Measurements from ENCODE around the gene DTX3. TPM values are rescaled to one million over a fixed set of nuclear protein-coding genes. Genes with fewer than 3 reads are reported as not detected.

Gene DTX3
- total RNA-seq, 1 experiment from 2014 or later, result 11.9 TPM

- Histone ChIP-seq H3K36me3 (ENCODE audit: low read depth, low read length) (peaks cover 10% of the 10 kb centered on the region; the same call in 1 of the 2 replicates), H3K9ac (ENCODE audit: low read length) (peak overlapping the region; percentile 82), H3K4me2 (ENCODE audit: low read length) (peak overlapping the region; percentile 94), H3K4me3 (ENCODE audit: low read length) (peak overlapping the region; percentile 98), H4K20me1 (ENCODE audit: low read length) (peaks cover 10% of the 10 kb centered on the region; the same call in 1 of the 2 replicates), H3K27me3 (ENCODE audit: low read length) (no peaks in the 10 kb centered on the region), H3F3A (ENCODE audit: low read length, unreplicated experiment) (no peaks in the 10 kb centered on the region), H3K4me1 (ENCODE audit: insufficient read depth, low read length) (peaks cover 21% of the 10 kb centered on the region), H3K79me2 (ENCODE audit: low read length) (peaks cover 33% of the 10 kb centered on the region), H2AFZ (ENCODE audit: low read length) (peak overlapping the region; percentile 88), H3K9me3 (ENCODE audit: low read length) (no peaks in the 10 kb centered on the region), H3K27ac (ENCODE audit: low read length) (no peak overlapping the region), H3K9me2 (replicated peaks; ENCODE audit: low read length) (no peaks in the 10 kb centered on the region)
- POLR2A ChIA-PET (ENCODE audit: unreplicated experiment), result no interaction called here
- no TSS peak for BruUV-seq (replicated peaks)
- DNase-seq (no peak), ATAC-seq (no peak)
- CTCF ChIA-PET, result interaction anchor here (0.6 kb wide), 1 partner anchor 12 kb away, joined by 5 read pairs; no protein-coding TSS in a partner anchor
- intact Hi-C loops (cut with micrococcal nuclease), result no loop called here
- no peak for TF ChIP-seq EZH2phosphoT487 (IDR thresholded peaks at IDR 0.05; ENCODE audit: borderline replicate concordance, low read length)
- no peak for TF ChIP-seq CTCF (conservative IDR thresholded peaks at IDR 0.05; ENCODE audit: low read depth, low read length)
- TF ChIP-seq EZH2 (IDR thresholded peaks at IDR 0.05; ENCODE audit: low read length, unreplicated experiment), result no peak
Measured at GRCh38 chr12:57591782-57592325, 12.8 kb upstream of the DTX3 start.

GRCh38 chr12:57592551-57593165 lies 12.0 kb upstream of the DTX3 start:
- peak; percentile 73 for DNase-seq
- H3K79me2 ChIP-seq (ENCODE audit: low read length), result peaks cover 33% of the 10 kb centered on the region
- peak overlapping the region; percentile 98 for H3K4me3 ChIP-seq (ENCODE audit: low read length)
- peaks cover 18% of the 10 kb centered on the region; the same call in 1 of the 2 replicates for H3K36me3 ChIP-seq (ENCODE audit: low read depth, low read length)
- no peaks in the 10 kb centered on the region for H3K27me3 ChIP-seq (ENCODE audit: low read length)
- H3K9ac ChIP-seq (ENCODE audit: low read length), result no peak overlapping the region
- no peaks in the 10 kb centered on the region for H3F3A ChIP-seq (ENCODE audit: low read length, unreplicated experiment)
- H3K27ac ChIP-seq (ENCODE audit: low read length), result no peak overlapping the region
- H3K4me2 ChIP-seq (ENCODE audit: low read length), result peak overlapping the region; percentile 94
- intact Hi-C loops (cut with micrococcal nuclease), result no loop called here
- peaks cover 21% of the 10 kb centered on the region for H3K4me1 ChIP-seq (ENCODE audit: insufficient read depth, low read length)
- no peaks in the 10 kb centered on the region for H3K9me3 ChIP-seq (ENCODE audit: low read length)
- ChIA-PET CTCF (interaction anchor here (0.6 to 0.8 kb wide), 3 partner anchors 11 to 45 kb away, joined by 3 to 5 read pairs (median 5); no protein-coding TSS in a partner anchor), POLR2A (ENCODE audit: unreplicated experiment) (no interaction called here)
- BruUV-seq (replicated peaks), result no TSS peak
- H4K20me1 ChIP-seq (ENCODE audit: low read length), result peaks cover 10% of the 10 kb centered on the region; the same call in 1 of the 2 replicates
- no peaks in the 10 kb centered on the region for H3K9me2 ChIP-seq (replicated peaks; ENCODE audit: low read length)
- ATAC-seq, result no peak
- H2AFZ ChIP-seq (ENCODE audit: low read length), result no peak overlapping the region
- TF ChIP-seq CTCF (conservative IDR thresholded peaks at IDR 0.05; ENCODE audit: low read depth, low read length) (no peak), EZH2 (IDR thresholded peaks at IDR 0.05; ENCODE audit: low read length, unreplicated experiment) (no peak), EZH2phosphoT487 (IDR thresholded peaks at IDR 0.05; ENCODE audit: borderline replicate concordance, low read length) (no peak)

- no peak for DNase-seq
- Histone ChIP-seq H3K4me3 (ENCODE audit: low read length) (no peak overlapping the region; the same call in 1 of the 2 replicates), H3K9me2 (replicated peaks; ENCODE audit: low read length) (no peaks in the 10 kb centered on the region), H3K27ac (ENCODE audit: low read length) (no peak overlapping the region), H3K27me3 (ENCODE audit: low read length) (no peaks in the 10 kb centered on the region), H3K36me3 (ENCODE audit: low read depth, low read length) (peaks cover 21% of the 10 kb centered on the region; the same call in 1 of the 2 replicates), H3F3A (ENCODE audit: low read length, unreplicated experiment) (no peaks in the 10 kb centered on the region), H3K9me3 (ENCODE audit: low read length) (no peaks in the 10 kb centered on the region), H3K79me2 (ENCODE audit: low read length) (peaks cover 33% of the 10 kb centered on the region), H3K4me1 (ENCODE audit: insufficient read depth, low read length) (peaks cover 21% of the 10 kb centered on the region), H3K9ac (ENCODE audit: low read length) (no peak overlapping the region), H2AFZ (ENCODE audit: low read length) (no peak overlapping the region), H3K4me2 (ENCODE audit: low read length) (peak overlapping the region; percentile 94), H4K20me1 (ENCODE audit: low read length) (peaks cover 10% of the 10 kb centered on the region; the same call in 1 of the 2 replicates)
- CTCF ChIA-PET, result interaction anchor here (0.6 to 0.8 kb wide), 2 partner anchors 28 to 46 kb away, joined by 3 to 5 read pairs; no protein-coding TSS in a partner anchor
- TF ChIP-seq EZH2phosphoT487 (IDR thresholded peaks at IDR 0.05; ENCODE audit: borderline replicate concordance, low read length), result no peak
- no peak for TF ChIP-seq EZH2 (IDR thresholded peaks at IDR 0.05; ENCODE audit: low read length, unreplicated experiment)
- TF ChIP-seq CTCF (conservative IDR thresholded peaks at IDR 0.05; ENCODE audit: low read depth, low read length), result no peak
- no peak for ATAC-seq
- intact Hi-C loops (cut with micrococcal nuclease), result no loop called here
- POLR2A ChIA-PET (ENCODE audit: unreplicated experiment), result no interaction called here
- no TSS peak for BruUV-seq (replicated peaks)
Measured at GRCh38 chr12:57593187-57593586, 11.4 kb upstream of the DTX3 start.
